SK-N-SH (cell line): ENCODE results near the gene LRP6. TPM values are rescaled to one million over a fixed set of nuclear protein-coding genes. Genes with fewer than 3 reads are reported as not detected.

Experiments used
- CTCF ChIA-PET: fragments of 300-600, 350-600 bp; formaldehyde crosslinking; extraction: SDS; loops from one replicate; lab custom pipeline; 2021; lab: Yijun Ruan, JAX
- POLR2A ChIA-PET: fragments of 350-600 bp; sonication (Branson Sonifier 250); formaldehyde crosslinking; extraction: SDS; loops from one replicate; lab custom pipeline; 2020; ENCODE audit warnings: antibody characterized with exemption, inconsistent platforms; lab: Yijun Ruan, JAX
- DNase-seq: peaks from one replicate; pipeline ENCODE4 v3.0.0; 2012
- H2AFZ ChIP-seq: fragments of 200-600 bp; sonication (generic); 2 replicates; pipeline ENCODE4 v1.8.1; 2016; ENCODE audit warnings: antibody characterized with exemption, mild to moderate bottlenecking, low read depth
- H3F3A ChIP-seq: fragments of 200-600 bp; sonication (generic); replicated peaks from 2 replicates; pipeline ENCODE3; 2016; ENCODE audit warnings: antibody characterized with exemption, mild to moderate bottlenecking; ENCODE audit not compliant: insufficient read depth
- H3K27ac ChIP-seq, 2 experiments: fragments of 200-500 bp in 1 of 2; fragments of 200-600 bp in 1 of 2; sonication (Bioruptor generic) in 1 of 2; sonication (generic), shearing (Covaris generic) in 1 of 2; 2 replicates each; pipeline versions ENCODE4 v1.5.1 to v1.6.1; 2014 to 2016; ENCODE audit warnings: low read depth in 2 of 2, inconsistent platforms in 1 of 2, low read length in 1 of 2, mild to moderate bottlenecking in 1 of 2, mixed read lengths in 1 of 2
- H3K27me3 ChIP-seq: fragments of 200-600 bp; sonication (generic), shearing (Covaris generic); 2 replicates; pipeline ENCODE4 v1.6.1; 2016; ENCODE audit warnings: mixed run types; ENCODE audit not compliant: insufficient read depth
- H3K36me3 ChIP-seq, 2 experiments: fragments of 200-500 bp in 1 of 2; fragments of 200-600 bp in 1 of 2; sonication (Bioruptor generic) in 1 of 2; sonication (generic) in 1 of 2; replicated peaks in 1 of 2; 2 replicates each; pipeline versions ENCODE3 to v1.5.1; 2014 to 2016; ENCODE audit warnings: low read length in 1 of 2, mild to moderate bottlenecking in 1 of 2; ENCODE audit not compliant: insufficient read depth in 2 of 2, control insufficient read depth in 1 of 2
- H3K4me1 ChIP-seq, 2 experiments: fragments of 200-500 bp in 1 of 2; fragments of 200-600 bp in 1 of 2; sonication (Bioruptor generic) in 1 of 2; sonication (generic), shearing (Covaris generic) in 1 of 2; 2 replicates each; pipeline versions ENCODE4 v1.5.1 to v1.6.1; 2014 to 2016; ENCODE audit warnings: low read depth in 1 of 2, low read length in 1 of 2, mixed run types in 1 of 2; ENCODE audit not compliant: insufficient read depth in 2 of 2, control insufficient read depth in 1 of 2
- H3K4me2 ChIP-seq: fragments of 200-600 bp; sonication (generic), shearing (Covaris generic); 2 replicates; pipeline ENCODE4 v1.6.1; 2017; ENCODE audit warnings: mixed run types
- H3K4me3 ChIP-seq, 2 experiments: fragments of 200-500 bp in 1 of 2; fragments of 200-600 bp in 1 of 2; sonication (Bioruptor generic) in 1 of 2; sonication (generic), shearing (Covaris generic) in 1 of 2; 2 replicates each; pipeline versions ENCODE4 v1.5.1 to v1.8.1; 2014 to 2016; ENCODE audit warnings: low read depth in 2 of 2, inconsistent platforms in 1 of 2, low read length in 1 of 2, mild to moderate bottlenecking in 1 of 2, mixed read lengths in 1 of 2, moderate library complexity in 1 of 2
- H3K79me2 ChIP-seq: fragments of 200-600 bp; sonication (generic); 2 replicates; pipeline ENCODE4 v1.8.1; 2017; ENCODE audit warnings: mild to moderate bottlenecking; ENCODE audit not compliant: insufficient read depth
- H3K9ac ChIP-seq: fragments of 200-600 bp; sonication (generic); 2 replicates; pipeline ENCODE4 v1.6.1; 2017; ENCODE audit warnings: mixed run types
- H3K9me2 ChIP-seq: fragments of 200-600 bp; sonication (generic); 2 replicates; pipeline ENCODE4 v1.6.1; 2017; ENCODE audit warnings: mixed run types
- H3K9me3 ChIP-seq: fragments of 200-600 bp; sonication (generic); 2 replicates; pipeline ENCODE4 v1.6.1; 2017; ENCODE audit warnings: mixed run types, mild to moderate bottlenecking, moderate library complexity
- H4K20me1 ChIP-seq: fragments of 200-600 bp; sonication (generic); 2 replicates; pipeline ENCODE4 v1.6.1; 2017; ENCODE audit warnings: mild to moderate bottlenecking, mixed run types; ENCODE audit not compliant: insufficient read depth
- CHD2 ChIP-seq: fragments of 150-350 bp; IDR thresholded peaks from 2 replicates; pipeline ENCODE4 v1.6.1; 2018; ENCODE audit warnings: low read length; ENCODE audit not compliant: partially characterized antibody
- EP300 ChIP-seq, 2 experiments: IDR thresholded peaks; 2 replicates each; pipeline versions ENCODE4 v1.4.0 to v1.6.1; 2012; ENCODE audit warnings: borderline replicate concordance in 1 of 2, low read depth in 1 of 2, low read length in 1 of 2
- GABPA ChIP-seq: IDR thresholded peaks from 2 replicates; pipeline ENCODE4 v1.4.0; 2012; ENCODE audit warnings: low read depth, mild to moderate bottlenecking
- GATA2 ChIP-seq: sonication (generic); formaldehyde crosslinking; IDR thresholded peaks from 2 replicates; pipeline ENCODE4 v1.5.0; 2020; ENCODE audit warnings: mild to moderate bottlenecking, missing genetic modification reagents
- NRF1 ChIP-seq: IDR thresholded peaks from 2 replicates; pipeline ENCODE4 v1.6.1; 2012; ENCODE audit warnings: low read depth, mild to moderate bottlenecking, low read length
- PBX3 ChIP-seq: IDR thresholded peaks from 2 replicates; pipeline ENCODE4; 2012
- RCOR1 ChIP-seq: fragments of 150-350 bp; IDR thresholded peaks from 2 replicates; pipeline ENCODE4 v1.6.1; 2017; ENCODE audit warnings: antibody characterized with exemption, low read length
- REST ChIP-seq: IDR thresholded peaks from 2 replicates; pipeline ENCODE4 v1.6.1; 2012; ENCODE audit warnings: mild to moderate bottlenecking, low read depth, low read length, moderate library complexity
- RFX5 ChIP-seq: IDR thresholded peaks from 2 replicates; pipeline ENCODE4 v1.6.1; 2012; ENCODE audit warnings: mild to moderate bottlenecking, improper control_type of control experiment, low read length
- SIN3A ChIP-seq: IDR thresholded peaks from 2 replicates; pipeline ENCODE4 v1.6.1; 2012; ENCODE audit warnings: low read depth, mild to moderate bottlenecking, low read length, moderate library complexity, borderline replicate concordance
- SMC3 ChIP-seq: IDR thresholded peaks from 2 replicates; pipeline ENCODE4 v1.6.1; 2012; ENCODE audit warnings: low read depth, low read length, improper control_type of control experiment
- TCF12 ChIP-seq: IDR thresholded peaks from 2 replicates; pipeline ENCODE4 v1.4.0; 2012
- TEAD4 ChIP-seq: IDR thresholded peaks from 2 replicates; pipeline ENCODE4 v1.4.0; 2012; ENCODE audit warnings: mild to moderate bottlenecking, borderline replicate concordance; ENCODE audit not compliant: insufficient read depth
- USF1 ChIP-seq: IDR thresholded peaks from 2 replicates; pipeline ENCODE4 v1.4.0; 2012; ENCODE audit warnings: low read depth, borderline replicate concordance
- USF2 ChIP-seq: fragments of 150-350 bp; IDR thresholded peaks from 2 replicates; pipeline ENCODE4 v1.6.1; 2017; ENCODE audit warnings: antibody characterized with exemption, low read length, low read depth, borderline replicate concordance
- WGBS: methylation state at CpG from one replicate; pipeline ENCODE4 v1.1.6; 2017; ENCODE audit warnings: low lambda C conversion rate; 5-methylcytosine and 5-hydroxymethylcytosine counted together
- polyA plus RNA-seq, 3 experiments: library from polyadenylated mRNA; depleted of rRNA; stranded (reverse); fragments of >200 nt; gene quantifications; 2 replicates each; pipeline ENCODE4 v1.2.3, GENCODE V29; 2012

The LRP6 gene
- polyA plus RNA-seq, 1 of the 3 experiments (the other 2 are of a cell fraction) = 13.7 TPM

- no peak overlapping the region for H3K9ac ChIP-seq
- no peak overlapping the region for H2AFZ ChIP-seq
- DNase-seq = no peak
- no peaks in the 10 kb centered on the region for H4K20me1 ChIP-seq
- H3K79me2 ChIP-seq = no peaks in the 10 kb centered on the region
- CTCF ChIA-PET = interaction anchor here (0.9 kb wide), 1 partner anchor 201 kb away, joined by 3 read pairs; no protein-coding TSS in a partner anchor
- no peaks in the 10 kb centered on the region for H3F3A ChIP-seq
- WGBS = 94% methylated on average over 5 of the region's 5 CpGs
- TF ChIP-seq TCF12 (no peak), USF1 (no peak), PBX3 (no peak), CHD2 (no peak), SMC3 (no peak), GABPA (no peak), SIN3A (no peak), TEAD4 (no peak), REST (no peak), NRF1 (no peak), USF2 (no peak), GATA2 (no peak), RFX5 (no peak), RCOR1 (no peak), EP300 (IDR thresholded peaks at IDR 0.05; ENCODE audit: borderline replicate concordance in 1 of 2, low read depth in 1 of 2, low read length in 1 of 2) (no peak)
- H3K4me2 ChIP-seq = no peak overlapping the region
- H3K36me3 ChIP-seq = peaks cover 42 to 48% of the 10 kb centered on the region in 2 experiments
- no peaks in the 10 kb centered on the region for H3K9me2 ChIP-seq
- no peaks in the 10 kb centered on the region; a peak in 1 of 4 replicates for H3K4me1 ChIP-seq
- H3K4me3 ChIP-seq = no peak overlapping the region
- no peaks in the 10 kb centered on the region for H3K9me3 ChIP-seq
- POLR2A ChIA-PET = no interaction called here
- H3K27me3 ChIP-seq = no peaks in the 10 kb centered on the region
- no peak overlapping the region for H3K27ac ChIP-seq
Observed at GRCh38 chr12:12133785-12134184, 133.1 kb downstream of the LRP6 start.
